Measurements from ENCODE around the gene CDKN1A.
A peak's percentile ranks its signal among the peaks of the same experiment; 100 is the strongest.

CDKN1A gene

DNA sequence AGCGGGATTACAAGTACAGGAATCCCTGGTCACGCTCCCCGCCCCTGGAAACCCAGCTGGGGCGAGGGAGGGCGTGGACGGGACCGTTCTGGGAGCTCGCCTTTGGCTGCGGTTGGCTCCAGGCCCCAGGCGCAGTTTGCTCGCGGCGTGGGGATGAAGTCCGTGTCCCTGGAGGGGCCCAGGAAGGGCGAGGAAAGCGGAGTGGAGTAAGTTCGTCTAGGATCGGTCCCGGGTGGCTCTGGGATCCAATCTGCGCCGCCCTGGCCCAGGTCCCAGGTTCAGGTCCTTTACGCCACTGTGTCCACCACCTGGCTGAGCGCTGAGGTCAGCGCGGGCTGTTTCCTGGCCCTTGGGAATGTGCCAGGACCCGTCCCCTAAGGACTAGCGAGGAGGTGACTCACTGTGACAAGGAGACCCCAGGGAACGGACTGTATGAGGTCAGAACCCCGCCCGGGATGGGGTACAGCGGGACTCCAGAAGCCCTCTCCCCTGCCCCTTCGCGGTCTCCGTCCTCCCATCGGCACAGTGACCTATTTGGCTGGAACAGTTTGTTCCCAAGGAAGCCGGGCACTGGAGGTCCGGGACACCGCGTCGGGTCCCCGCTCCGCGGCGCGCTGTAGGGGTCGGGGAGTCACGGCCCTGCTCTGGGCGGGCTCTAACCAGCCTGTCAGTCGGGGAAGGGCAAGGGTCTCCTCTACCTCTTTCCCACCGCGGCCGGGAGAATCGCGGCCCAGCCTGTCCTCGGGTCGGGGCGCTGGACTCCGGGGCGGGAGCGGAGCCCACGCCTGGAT is 724 bp downstream of the CDKN1A start:
- peak; percentile 76 for DNase-seq

GRCh38 chr6:36682328-36683144 is 4.0 kb downstream of the CDKN1A start:
- no peak for DNase-seq

DNA sequence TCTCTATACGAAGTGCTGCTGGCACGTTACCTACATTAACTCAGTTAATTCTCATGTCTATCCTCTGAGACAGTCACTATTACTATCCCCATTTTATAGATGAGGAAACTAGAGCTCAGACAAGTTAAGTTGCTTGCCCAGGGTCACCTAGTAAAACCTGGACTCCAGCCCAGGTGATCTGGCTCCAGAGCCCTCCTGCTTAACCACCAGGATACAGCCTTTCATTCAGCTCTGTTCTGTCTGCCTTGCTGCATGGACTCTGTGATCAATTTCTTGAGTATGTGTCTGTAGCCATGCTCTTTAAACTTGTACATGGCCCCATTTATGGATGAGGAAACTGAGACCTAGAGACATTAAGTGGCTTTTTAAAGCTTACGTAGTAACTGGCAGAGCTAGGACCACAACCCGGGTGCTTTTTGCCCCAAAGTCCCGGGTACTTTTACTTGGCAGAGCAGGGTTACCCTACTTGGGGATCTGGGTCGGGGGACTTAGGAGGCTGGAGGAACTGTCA is 4.7 kb downstream of the CDKN1A start:
- no peak for DNase-seq

- DNase-seq: no peak
These were observed 5.3 kb downstream of the CDKN1A start for GRCh38 chr6:36683656-36684446.

DNA sequence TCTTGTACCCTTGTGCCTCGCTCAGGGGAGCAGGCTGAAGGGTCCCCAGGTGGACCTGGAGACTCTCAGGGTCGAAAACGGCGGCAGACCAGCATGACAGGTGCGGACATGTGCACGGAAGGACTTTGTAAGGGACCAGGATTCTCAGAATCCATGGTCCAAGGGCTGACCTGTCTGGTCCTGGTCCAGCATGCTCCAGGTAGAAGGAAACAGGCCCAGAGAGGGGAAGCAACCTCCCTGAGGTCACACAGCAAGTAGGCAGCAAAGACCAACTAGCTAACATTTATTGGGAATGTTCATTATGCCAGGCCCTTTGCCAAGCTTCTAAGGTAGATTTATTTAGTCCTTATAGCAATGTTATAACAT is 5.9 kb downstream of the CDKN1A start:
- DNase-seq: no peak

- DNase-seq: no peak
These were observed 6.8 kb downstream of the CDKN1A start for GRCh38 chr6:36685166-36685924.

GRCh38 chr6:36685926-36686667 is 7.6 kb downstream of the CDKN1A start:
- DNase-seq: no peak

- DNase-seq: no peak
These were observed 8.4 kb downstream of the CDKN1A start for GRCh38 chr6:36686668-36687513.

GRCh38 chr6:36688063-36688738 is 9.7 kb downstream of the CDKN1A start:
- no peak for DNase-seq

DNA sequence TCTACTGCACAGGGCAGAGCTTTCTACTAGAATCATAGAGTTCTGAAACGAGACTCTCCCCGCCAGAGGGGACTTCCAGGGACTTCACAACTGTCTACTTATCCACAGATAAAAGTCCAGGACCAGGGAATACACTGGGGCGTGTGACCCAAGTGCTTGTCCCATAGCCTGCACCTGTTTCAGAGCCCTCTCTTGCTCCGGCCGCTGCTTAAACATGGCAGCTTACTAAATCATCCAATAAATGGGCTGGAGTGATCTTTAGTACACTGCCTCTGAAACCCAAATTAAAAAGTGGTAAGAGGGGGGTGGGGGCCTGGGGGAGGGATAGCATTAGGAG is 10.2 kb downstream of the CDKN1A start:
- no peak for DNase-seq

GRCh38 chr6:36691011-36691410 is 12.5 kb downstream of the CDKN1A start:
- DNase-seq: no peak

DNA sequence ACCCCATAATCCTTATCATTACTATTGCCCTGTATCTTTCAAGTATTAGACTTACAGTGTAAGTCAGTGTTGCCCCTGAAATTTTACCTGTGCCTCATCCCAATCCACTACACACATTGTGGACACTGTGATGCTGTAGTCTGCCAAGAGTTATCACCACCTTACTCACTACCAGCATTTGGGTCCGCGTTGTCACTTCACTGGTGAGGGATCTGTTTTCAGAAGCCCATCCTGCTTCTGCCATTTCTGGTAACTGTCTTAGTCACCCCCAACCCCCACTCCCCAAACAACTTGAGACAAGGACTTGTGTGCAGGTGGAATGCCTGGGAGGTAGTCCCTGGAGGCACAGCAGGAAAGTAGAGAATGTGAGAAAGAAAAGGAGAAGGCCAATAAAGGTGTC is 13.1 kb downstream of the CDKN1A start:
- DNase-seq: no peak

DNA sequence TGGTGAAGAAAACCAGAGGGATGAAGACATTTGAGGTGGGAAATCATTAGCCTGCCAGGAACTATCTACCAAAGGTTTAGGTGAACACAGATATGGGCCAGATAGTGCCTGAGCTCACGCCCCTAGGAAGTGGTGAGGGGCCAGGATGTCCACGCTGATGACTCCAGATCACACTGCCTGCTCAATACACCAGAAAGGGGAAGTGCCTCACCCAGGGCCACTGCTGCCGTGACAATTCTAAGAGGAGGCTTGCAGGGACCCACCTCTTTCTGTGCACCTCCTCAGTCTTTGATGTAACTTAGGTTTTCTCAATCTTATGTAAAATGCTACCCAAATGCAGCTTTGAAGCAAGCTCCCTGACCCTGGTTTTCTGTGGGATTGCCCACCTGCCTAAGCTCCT is 13.7 kb downstream of the CDKN1A start:
- DNase-seq: no peak

DNA sequence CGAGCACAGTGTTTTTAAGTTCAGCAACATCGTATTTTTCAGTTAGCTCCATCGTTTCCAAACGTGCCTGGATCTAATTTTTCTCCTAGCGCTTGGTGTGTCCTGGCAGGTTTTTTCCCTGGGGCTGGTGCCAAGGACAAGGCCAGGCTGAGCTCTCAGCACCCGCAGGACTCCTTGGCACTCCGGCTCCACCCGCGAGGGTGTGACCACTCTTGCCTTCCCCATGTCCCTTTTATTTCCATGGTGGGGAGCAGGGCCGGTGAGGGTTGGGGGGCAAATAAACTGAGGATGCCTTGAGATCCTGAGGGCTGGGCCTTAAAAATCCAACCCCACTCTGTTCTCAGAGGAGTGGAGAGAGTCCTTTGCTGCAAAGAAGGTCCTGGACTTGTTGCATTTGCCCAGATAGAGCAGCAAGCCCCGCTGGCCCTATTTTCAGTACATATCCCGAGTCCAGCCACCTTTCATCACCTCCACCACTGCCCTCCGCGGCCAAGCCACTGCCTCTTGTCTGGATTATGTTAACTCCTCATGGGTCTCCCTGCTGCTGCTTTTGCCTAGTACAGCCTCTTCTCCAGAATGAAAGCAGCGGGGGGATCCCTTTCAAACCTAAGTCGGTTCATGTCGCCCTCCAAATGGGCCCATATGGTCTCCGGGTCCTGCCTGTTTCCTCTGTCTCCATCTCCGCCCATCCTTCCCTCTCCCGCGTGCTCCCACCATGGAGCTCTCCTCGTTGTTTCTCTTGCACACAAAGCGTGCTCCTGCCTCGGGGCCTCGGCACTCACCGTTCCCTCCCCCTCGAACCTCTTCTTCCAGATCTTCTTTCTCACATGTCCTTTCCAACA is 14.6 kb downstream of the CDKN1A start:
- no peak for DNase-seq

DNA sequence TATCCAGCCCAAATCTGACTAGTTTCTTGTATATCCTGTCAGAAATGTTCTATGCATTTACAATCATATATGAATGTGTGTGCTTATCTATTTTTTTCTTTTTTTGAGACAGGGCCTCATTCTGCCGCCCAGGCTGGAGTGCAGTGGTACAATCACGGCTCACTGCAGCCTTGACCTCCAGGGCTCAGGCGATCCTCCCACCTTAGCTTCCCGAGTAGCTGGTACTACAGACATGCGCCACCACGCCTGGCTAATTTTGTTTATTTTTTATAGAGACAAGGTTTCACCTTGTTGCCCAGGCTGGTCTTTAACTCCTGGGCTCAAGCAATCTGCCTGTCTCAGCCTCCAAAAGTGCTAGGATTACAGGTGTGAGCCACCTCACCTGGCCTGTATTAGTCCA is 16.1 kb downstream of the CDKN1A start:
- no peak for DNase-seq

DNA sequence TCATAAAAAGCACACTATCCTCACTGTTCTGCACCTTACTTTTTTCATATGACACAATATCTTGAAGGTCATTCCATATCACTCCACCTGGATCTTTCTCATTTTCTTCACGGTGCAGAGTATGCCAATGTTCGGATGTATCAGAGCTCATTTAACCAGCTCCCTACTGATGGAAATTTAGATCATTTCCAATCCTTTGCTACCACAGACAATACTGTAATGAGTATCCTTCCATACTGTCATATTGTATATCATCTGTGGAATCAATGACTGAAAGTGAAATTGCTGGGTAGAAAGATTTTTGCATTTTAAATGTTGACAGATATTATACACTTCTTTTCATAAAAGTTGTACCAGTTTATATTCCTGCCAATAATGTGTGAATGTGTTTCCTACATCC is 16.9 kb downstream of the CDKN1A start:
- no peak for DNase-seq

DNA sequence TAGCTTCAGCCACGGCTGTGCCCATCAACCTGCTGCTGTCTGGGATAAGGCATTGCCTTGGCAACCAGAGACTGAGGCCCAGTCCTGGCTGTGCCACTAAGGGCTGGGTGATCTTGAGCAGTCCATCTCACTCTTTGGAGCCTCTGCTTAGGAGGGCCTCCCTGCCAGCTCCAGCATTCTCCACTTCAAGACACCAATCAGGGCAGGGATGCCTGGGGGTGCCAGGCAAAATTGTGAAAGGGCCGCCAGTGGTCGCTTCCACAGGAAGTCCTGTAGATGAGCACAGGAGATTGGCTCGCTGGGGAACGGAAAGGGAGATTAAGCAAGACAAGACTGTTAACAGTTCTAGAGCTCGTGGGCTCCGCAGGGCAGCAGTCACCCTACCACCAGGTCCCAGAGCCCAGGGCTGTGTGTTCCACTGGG is 19.0 kb downstream of the CDKN1A start, which contains the start of gene RAB44:
Gene RAB44 (plus strand): TSS at position 346 of the 423 bp plus-strand sequence. CDS start 6,410 bp downstream, outside the sequence.
- no peak for DNase-seq

DNA sequence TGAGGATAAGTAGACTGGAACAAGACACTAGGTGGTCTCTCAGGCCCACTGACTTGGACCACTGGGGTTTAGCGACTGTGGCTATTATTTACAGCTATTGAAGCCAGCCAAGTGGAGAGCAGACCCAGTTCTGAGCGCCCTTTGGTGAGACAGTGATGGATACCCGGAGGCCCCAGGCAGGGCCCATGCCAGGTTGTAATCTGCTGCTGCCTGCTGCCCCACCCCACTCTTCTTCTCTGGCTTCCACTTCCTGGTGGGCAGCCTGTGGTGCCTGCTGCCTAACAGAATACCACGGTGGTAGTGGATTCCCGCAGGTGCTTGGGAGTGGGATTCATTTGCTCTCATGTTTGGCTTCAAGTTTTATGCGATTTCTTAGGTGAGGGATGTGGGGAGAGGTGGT is 19.7 kb downstream of the CDKN1A start:
- no peak for DNase-seq

DNA sequence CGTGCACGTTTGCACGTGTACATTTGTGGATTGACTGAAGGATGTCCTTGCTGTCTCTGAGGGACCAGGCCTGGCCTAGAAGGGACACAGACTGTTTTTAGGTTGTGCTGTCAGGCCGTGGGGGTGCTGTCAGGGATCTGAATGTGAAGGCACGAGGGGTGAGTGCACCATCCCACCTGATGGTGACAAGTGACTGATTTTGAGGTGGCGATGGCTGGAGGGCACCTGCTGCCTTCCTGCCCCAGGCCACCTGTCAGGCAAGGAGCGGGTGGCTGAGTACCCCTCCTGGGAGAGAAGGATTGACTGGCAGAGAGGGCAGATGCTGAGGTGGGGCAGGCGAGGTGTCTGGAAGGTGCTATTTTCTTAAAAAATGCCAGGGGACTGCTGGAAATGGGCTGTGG is 20.4 kb downstream of the CDKN1A start:
- DNase-seq: no peak

Data from fibroblast of skin of back (primary cell).